Measurements from ENCODE around the gene NRSN2.

Gene NRSN2

GRCh38 chr20:400454-401275, 53.8 kb downstream of the NRSN2 start:
- no peak for DNase-seq

GRCh38 chr20:401682-402495, 55.0 kb downstream of the NRSN2 start:
- DNase-seq = no peak

- no peak for DNase-seq
These were observed 55.6 kb downstream of the NRSN2 start for GRCh38 chr20:402496-402885.

GRCh38 chr20:402898-403581, 56.1 kb downstream of the NRSN2 start:
- no peak for DNase-seq

GRCh38 chr20:403582-403957, 56.7 kb downstream of the NRSN2 start:
- DNase-seq = no peak

- no peak for DNase-seq
These were observed 57.2 kb downstream of the NRSN2 start for GRCh38 chr20:404088-404487.
